HUES48 (cell line): ENCODE measurements around the gene SCNM1.
"Not testable (repeated sequence)": the region's sequence is repeated elsewhere in the genome, so short reads cannot be mapped to it uniquely, and the experiment has no call there.

Experiments
- H3K27ac ChIP-seq: one replicate; pipeline ENCODE4 v1.7.0; 2013; ENCODE audit warnings: low read depth, low read length, inconsistent platforms
- H3K27me3 ChIP-seq: 2 replicates; pipeline ENCODE4 v1.6.1; 2013; ENCODE audit warnings: mild to moderate bottlenecking, low read length; ENCODE audit not compliant: control insufficient read depth, insufficient read depth
- H3K36me3 ChIP-seq: 2 replicates; pipeline ENCODE4 v1.6.1; 2013; ENCODE audit warnings: low read length; ENCODE audit not compliant: control insufficient read depth, insufficient read depth
- H3K4me1 ChIP-seq: 2 replicates; pipeline ENCODE4 v1.6.1; 2013; ENCODE audit warnings: mild to moderate bottlenecking, low read length; ENCODE audit not compliant: control insufficient read depth, insufficient read depth
- H3K4me3 ChIP-seq: 2 replicates; pipeline ENCODE4 v1.5.1; 2013; ENCODE audit warnings: mild to moderate bottlenecking, low read depth, low read length
- H3K9ac ChIP-seq: 2 replicates; pipeline ENCODE4 v1.6.1; 2013; ENCODE audit warnings: mild to moderate bottlenecking, low read depth, low read length, moderate library complexity
- H3K9me3 ChIP-seq: 2 replicates; pipeline ENCODE4 v1.6.1; 2013; ENCODE audit warnings: low read length; ENCODE audit not compliant: control insufficient read depth, insufficient read depth

SCNM1 gene

DNA sequence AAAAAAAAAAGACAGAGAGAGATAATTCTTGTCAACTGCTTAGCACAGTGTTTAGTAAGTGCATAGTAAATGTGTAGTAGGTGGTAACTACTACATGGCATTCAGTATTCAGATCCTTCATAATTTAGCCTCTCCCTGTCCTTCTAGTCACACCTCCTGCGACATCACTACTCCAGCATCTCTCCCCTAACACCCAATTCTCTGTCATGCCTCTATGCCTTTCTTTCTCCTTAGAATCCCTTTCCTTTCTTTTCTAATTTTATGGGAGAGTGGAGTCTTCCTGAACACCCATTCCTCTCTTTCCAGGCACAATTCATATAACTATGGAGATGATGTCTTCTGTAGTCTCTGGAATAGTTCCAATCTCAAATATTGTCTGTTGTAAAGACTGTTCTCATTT is 27.9 kb downstream of the SCNM1 start:
- no peak overlapping the region for H3K9ac ChIP-seq
- no peak overlapping the region for H3K27ac ChIP-seq
- H3K4me1 ChIP-seq = peaks cover 6% of the 10 kb centered on the region; the same call in 1 of the 2 replicates

DNA sequence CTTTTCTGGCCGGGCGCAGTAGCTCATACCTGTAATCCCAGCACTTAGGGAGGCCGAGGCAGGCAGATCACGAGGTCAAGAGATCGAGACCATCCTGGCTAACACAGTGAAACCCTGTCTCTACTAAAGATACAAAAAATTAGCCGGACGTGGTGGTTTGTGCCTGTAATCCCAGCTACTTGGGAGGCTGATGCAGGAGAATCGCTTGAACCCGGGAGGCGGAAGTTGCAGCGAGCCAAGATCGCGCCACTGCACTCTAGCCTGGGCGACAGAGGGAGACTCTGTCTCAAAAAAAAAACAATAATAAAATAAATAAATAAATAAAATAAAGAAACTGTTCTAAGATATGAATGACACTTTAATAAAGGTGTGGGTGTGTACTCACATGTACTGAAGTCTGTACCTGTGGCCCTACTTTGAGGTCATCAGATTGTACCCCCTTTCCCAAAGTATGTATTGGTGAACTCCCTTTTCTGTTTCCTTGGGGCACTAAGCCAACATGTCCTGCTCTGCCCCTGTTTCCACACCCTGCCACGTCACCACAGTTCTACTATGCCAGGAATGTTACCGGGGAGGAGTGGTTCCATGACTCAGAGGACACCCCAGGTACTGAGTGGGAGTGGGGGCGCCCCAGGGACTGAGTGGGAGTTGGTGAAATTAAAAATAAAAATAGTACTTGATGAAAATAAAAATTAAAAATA is 29.1 kb downstream of the SCNM1 start:
- not testable (repeated sequence) for H3K27ac ChIP-seq, H3K4me1 ChIP-seq, H3K4me3 ChIP-seq, H3K36me3 ChIP-seq, H3K9me3 ChIP-seq, H3K27me3 ChIP-seq, H3K9ac ChIP-seq

More for the DNA sequence above, 27.9 kb downstream of the SCNM1 start:
- no peaks in the 10 kb centered on the region for H3K27me3 ChIP-seq
- no peaks in the 10 kb centered on the region for H3K36me3 ChIP-seq
- H3K4me3 ChIP-seq = no peak overlapping the region
- H3K9me3 ChIP-seq = no peaks in the 10 kb centered on the region

GRCh38 chr1:151196292-151196800 is 30.4 kb downstream of the SCNM1 start:
- H3K9ac ChIP-seq = no peak overlapping the region
- no peak overlapping the region for H3K4me3 ChIP-seq
- H3K27ac ChIP-seq = no peak overlapping the region

GRCh38 chr1:151197863-151198253 is 31.9 kb downstream of the SCNM1 start:
- Histone ChIP-seq H3K27ac (peak overlapping the region; percentile 96), H3K36me3 (peaks cover 11% of the 10 kb centered on the region), H3K4me3 (peak overlapping the region; percentile 92), H3K4me1 (peaks cover 6% of the 10 kb centered on the region; the same call in 1 of the 2 replicates), H3K27me3 (no peaks in the 10 kb centered on the region), H3K9ac (no peak overlapping the region), H3K9me3 (no peaks in the 10 kb centered on the region)

More at GRCh38 chr1:151196292-151196800, 30.4 kb downstream of the SCNM1 start:
- Histone ChIP-seq H3K9me3 (no peaks in the 10 kb centered on the region), H3K27me3 (no peaks in the 10 kb centered on the region), H3K4me1 (peaks cover 6% of the 10 kb centered on the region; the same call in 1 of the 2 replicates), H3K36me3 (no peaks in the 10 kb centered on the region)

GRCh38 chr1:151198254-151199127 is 32.5 kb downstream of the SCNM1 start, which contains the start of gene PIP5K1A:
Gene PIP5K1A (plus strand): TSS chr1:151198552. CDS start chr1:151198997, 445 bp downstream.
- H3K27me3 ChIP-seq = no peaks in the 10 kb centered on the region
- peak within 1 kb of the TSS; percentile 92 for H3K4me3 ChIP-seq
- peak within 1 kb of the TSS; percentile 87 for H3K9ac ChIP-seq
- H3K36me3 ChIP-seq = peaks cover 17% of the 10 kb centered on the region
- peak within 1 kb of the TSS; percentile 96 for H3K27ac ChIP-seq
- H3K4me1 ChIP-seq = peaks cover 6% of the 10 kb centered on the region; the same call in 1 of the 2 replicates
- H3K9me3 ChIP-seq = no peaks in the 10 kb centered on the region

GRCh38 chr1:151199873-151200581 is 34.1 kb downstream of the SCNM1 start:
- H3K36me3 ChIP-seq = peaks cover 30% of the 10 kb centered on the region
- H3K27me3 ChIP-seq = no peaks in the 10 kb centered on the region
- H3K4me1 ChIP-seq = peaks cover 6% of the 10 kb centered on the region; the same call in 1 of the 2 replicates
- peak overlapping the region; percentile 87; the same call in 1 of the 2 replicates for H3K9ac ChIP-seq
- H3K27ac ChIP-seq = peak overlapping the region; percentile 55
- H3K4me3 ChIP-seq = peak overlapping the region; percentile 92
- H3K9me3 ChIP-seq = no peaks in the 10 kb centered on the region

GRCh38 chr1:151205381-151205965 is 39.5 kb downstream of the SCNM1 start:
- not testable (repeated sequence) for H3K27ac ChIP-seq, H3K9me3 ChIP-seq, H3K9ac ChIP-seq, H3K4me1 ChIP-seq, H3K27me3 ChIP-seq, H3K4me3 ChIP-seq
- peaks cover 69% of the 10 kb centered on the region for H3K36me3 ChIP-seq

DNA sequence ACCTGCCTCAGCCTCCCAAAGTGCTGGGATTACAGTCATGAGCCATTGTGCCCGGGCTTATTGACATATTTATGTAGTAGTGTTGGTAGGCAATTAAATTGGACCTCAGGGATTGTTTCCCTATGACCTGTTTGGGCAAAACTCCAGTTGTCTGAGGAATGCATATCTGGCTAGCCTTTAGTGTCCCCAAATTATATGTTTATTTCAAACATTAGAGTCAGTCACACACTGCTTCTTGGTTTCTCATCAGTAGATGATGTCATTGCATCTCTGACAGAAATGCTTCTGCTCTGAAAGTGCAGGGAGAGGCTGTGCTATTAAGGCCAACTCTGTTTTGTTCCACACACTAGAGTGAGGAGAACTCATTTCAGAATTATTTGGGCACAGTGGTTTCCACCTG is 44.9 kb downstream of the SCNM1 start:
- Histone ChIP-seq H3K9me3 (no peaks in the 10 kb centered on the region), H3K27me3 (no peaks in the 10 kb centered on the region), H3K4me1 (no peaks in the 10 kb centered on the region), H3K9ac (no peak overlapping the region), H3K27ac (no peak overlapping the region), H3K4me3 (no peak overlapping the region), H3K36me3 (peaks cover 60% of the 10 kb centered on the region)

GRCh38 chr1:151211972-151212705 is 46.2 kb downstream of the SCNM1 start:
- Histone ChIP-seq H3K36me3 (peaks cover 47% of the 10 kb centered on the region), H3K4me1 (no peaks in the 10 kb centered on the region)

GRCh38 chr1:151213560-151213959 is 47.6 kb downstream of the SCNM1 start:
- Histone ChIP-seq H3K9ac (no peak overlapping the region), H3K4me3 (no peak overlapping the region), H3K36me3 (peaks cover 41% of the 10 kb centered on the region), H3K27me3 (no peaks in the 10 kb centered on the region), H3K9me3 (no peaks in the 10 kb centered on the region), H3K27ac (no peak overlapping the region), H3K4me1 (no peaks in the 10 kb centered on the region)

More at GRCh38 chr1:151211972-151212705, 46.2 kb downstream of the SCNM1 start:
- no peak overlapping the region for H3K4me3 ChIP-seq
- no peaks in the 10 kb centered on the region for H3K9me3 ChIP-seq
- no peak overlapping the region for H3K9ac ChIP-seq
- no peak overlapping the region for H3K27ac ChIP-seq
- H3K27me3 ChIP-seq = no peaks in the 10 kb centered on the region
